Upper lobe of left lung (tissue), 6 donors: Measurements from ENCODE around the gene ZNF91. TPM values are rescaled to one million over a fixed set of nuclear protein-coding genes. Genes with fewer than 3 reads are reported as not detected.
"Not testable (repeated sequence)": the region's sequence is repeated elsewhere in the genome, so short reads cannot be mapped to it uniquely, and the experiment has no call there.

Experiments
- ATAC-seq, 2 donors: fragments of 200-7000 bp; cut with Tn5 transposase; one replicate each; pipeline ENCODE4 v1.9.1; 2022; ENCODE audit warnings: mild to moderate bottlenecking in 2 of 2, moderate library complexity in 2 of 2; ENCODE audit not compliant: low FRiP score in 2 of 2
- DNase-seq, 2 donors: peaks; one replicate each; pipeline ENCODE4 v3.0.0-alpha.2; 2019 to 2020
- H3K27ac ChIP-seq, 4 donors: fragments of 200-600 bp; sonication (generic); one replicate each; pipeline ENCODE4 v1.5.1; 2016 to 2019
- H3K27me3 ChIP-seq, 4 donors: fragments of 200-600 bp; sonication (generic); one replicate each; pipeline ENCODE4 v1.5.1; 2017 to 2019
- H3K36me3 ChIP-seq, 4 donors: fragments of 200-600 bp; sonication (generic); one replicate each; pipeline ENCODE4 v1.5.1; 2016 to 2019
- H3K4me1 ChIP-seq, 4 donors: fragments of 200-600 bp; sonication (generic); one replicate each; pipeline ENCODE4 v1.5.1; 2018 to 2019
- H3K4me3 ChIP-seq, 4 donors: fragments of 200-600 bp; sonication (generic); one replicate each; pipeline ENCODE4 v1.5.1; 2017 to 2019; ENCODE audit warnings: mild to moderate bottlenecking in 2 of 4, moderate library complexity in 1 of 4
- H3K9me3 ChIP-seq, 4 donors: fragments of 200-600 bp; sonication (generic); one replicate each; pipeline ENCODE4 v1.5.1; 2018 to 2019
- EP300 ChIP-seq, 4 donors: sonication (generic); formaldehyde crosslinking; IDR thresholded peaks; one replicate each; pipeline ENCODE4 v1.5.1; 2017; ENCODE audit warnings: antibody characterized with exemption in 4 of 4, control low read depth in 2 of 4
- POLR2A ChIP-seq, 4 donors: fragments of 450-650 bp; IDR thresholded peaks; one replicate each; pipeline ENCODE4 v1.5.1; 2016 to 2017; ENCODE audit warnings: antibody characterized with exemption in 4 of 4, mild to moderate bottlenecking in 2 of 4
- POLR2AphosphoS5 ChIP-seq, 2 donors: sonication (generic); formaldehyde crosslinking; IDR thresholded peaks; one replicate each; pipeline ENCODE4 v1.5.1; 2017; ENCODE audit warnings: antibody characterized with exemption in 2 of 2
- WGBS, 2 donors: methylation state at CpG; one replicate each; pipeline ENCODE4 v1.1.5; 2017 to 2018; 5-methylcytosine and 5-hydroxymethylcytosine counted together
- total RNA-seq, 6 donors: library from RNA; depleted of rRNA in 4 of 6; stranded (reverse); fragments of >200 nt in 4 of 6; gene quantifications; one replicate each; pipeline versions ENCODE4 v1.1.0 to v1.2.1, GENCODE V29; 2016 to 2021
- TF ChIP-seq, protein P1 (sequence below), 6 experiments: fragments of 450-650 bp in 4 of 6; fragments of 200-600 bp in 2 of 6; sonication (generic) in 2 of 6; IDR thresholded peaks; one replicate each; pipeline ENCODE4 v1.5.1; 2016 to 2019; ENCODE audit warnings: antibody characterized with exemption in 6 of 6
- donor health status: DM: no; HTN: no; CAD: no; lungs with moderate emphysema.
- donor health status: DM: no; HTN: yes; CAD: no; lungs with severe emphysema.

The ZNF91 gene
- total RNA-seq, 6 donors from 2014 or later: 37.2 to 134 (median 53.9) TPM

DNA sequence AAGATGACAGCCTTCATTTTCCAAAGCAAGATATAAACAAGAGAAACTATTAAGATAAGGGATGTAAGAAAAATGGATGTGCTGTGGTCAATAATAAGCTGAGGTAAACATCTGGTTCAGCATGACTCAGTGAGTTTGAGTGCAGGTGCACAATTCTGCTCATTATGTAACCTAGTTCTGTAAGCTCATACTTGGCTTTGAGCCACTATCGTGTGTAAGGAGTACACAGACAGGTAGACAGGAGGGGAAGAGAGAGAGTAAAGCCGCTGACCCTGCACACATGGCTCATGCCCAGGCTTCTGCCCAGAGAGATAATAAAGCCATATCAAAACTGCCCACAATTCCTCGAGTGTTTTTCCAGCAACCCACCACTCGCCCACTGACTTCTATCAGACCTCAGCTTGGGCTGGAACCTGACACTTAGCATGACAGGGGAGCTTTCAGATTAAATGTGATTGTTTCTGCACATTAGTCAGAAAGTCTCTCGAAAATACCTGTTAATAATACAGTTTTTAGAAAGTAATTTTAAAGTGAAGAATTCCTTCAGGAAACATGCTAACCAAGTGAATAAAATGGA lies 51.7 kb downstream of the ZNF91 start:
- no peaks in the 10 kb centered on the region for H3K27me3 ChIP-seq
- ATAC-seq: no peak
- DNase-seq: no peak
- TF ChIP-seq POLR2AphosphoS5 (IDR thresholded peaks at IDR 0.05) (no peak), POLR2A (IDR thresholded peaks at IDR 0.05) (no peak), EP300 (IDR thresholded peaks at IDR 0.05) (no peak)
- TF ChIP-seq, protein P1, sequence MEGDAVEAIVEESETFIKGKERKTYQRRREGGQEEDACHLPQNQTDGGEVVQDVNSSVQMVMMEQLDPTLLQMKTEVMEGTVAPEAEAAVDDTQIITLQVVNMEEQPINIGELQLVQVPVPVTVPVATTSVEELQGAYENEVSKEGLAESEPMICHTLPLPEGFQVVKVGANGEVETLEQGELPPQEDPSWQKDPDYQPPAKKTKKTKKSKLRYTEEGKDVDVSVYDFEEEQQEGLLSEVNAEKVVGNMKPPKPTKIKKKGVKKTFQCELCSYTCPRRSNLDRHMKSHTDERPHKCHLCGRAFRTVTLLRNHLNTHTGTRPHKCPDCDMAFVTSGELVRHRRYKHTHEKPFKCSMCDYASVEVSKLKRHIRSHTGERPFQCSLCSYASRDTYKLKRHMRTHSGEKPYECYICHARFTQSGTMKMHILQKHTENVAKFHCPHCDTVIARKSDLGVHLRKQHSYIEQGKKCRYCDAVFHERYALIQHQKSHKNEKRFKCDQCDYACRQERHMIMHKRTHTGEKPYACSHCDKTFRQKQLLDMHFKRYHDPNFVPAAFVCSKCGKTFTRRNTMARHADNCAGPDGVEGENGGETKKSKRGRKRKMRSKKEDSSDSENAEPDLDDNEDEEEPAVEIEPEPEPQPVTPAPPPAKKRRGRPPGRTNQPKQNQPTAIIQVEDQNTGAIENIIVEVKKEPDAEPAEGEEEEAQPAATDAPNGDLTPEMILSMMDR (IDR thresholded peaks at IDR 0.05): no peak
- 93 to 95% methylated on average over 5 of the region's 5 CpGs for WGBS, 2 donors
- H3K27ac ChIP-seq: no peak overlapping the region
- no peaks in the 10 kb centered on the region for H3K4me1 ChIP-seq
- H3K36me3 ChIP-seq: peaks cover 0 to 39% (median 20%) of the 10 kb centered on the region in 4 donors
- H3K4me3 ChIP-seq: no peak overlapping the region
- peaks cover 62 to 97% (median 83%) of the 10 kb centered on the region in 4 donors for H3K9me3 ChIP-seq

DNA sequence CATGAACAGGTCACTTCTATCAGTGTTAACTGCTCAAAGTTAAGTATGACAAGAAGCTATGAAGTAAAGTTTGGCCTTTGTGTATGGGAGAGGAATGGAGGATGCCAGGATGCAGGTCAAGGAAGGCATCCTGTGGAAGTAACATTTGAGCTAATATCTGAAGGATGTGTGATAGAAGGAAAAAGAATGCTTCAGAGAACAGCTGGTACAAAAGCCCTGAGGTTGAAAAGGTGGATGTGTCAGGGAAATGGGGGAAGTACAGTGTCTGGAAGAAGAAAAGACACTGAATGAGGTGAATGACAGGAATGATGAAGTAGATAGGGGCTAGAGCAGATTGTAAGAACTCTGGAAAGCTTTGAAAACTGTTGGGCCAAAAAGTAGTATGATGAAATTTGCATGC lies 67.1 kb downstream of the ZNF91 start:
- H3K9me3 ChIP-seq: peaks cover 9 to 53% (median 33%) of the 10 kb centered on the region in 4 donors
- H3K27ac ChIP-seq: no peak overlapping the region
- peaks cover 0 to 8% (median 2%) of the 10 kb centered on the region in 4 donors for H3K36me3 ChIP-seq
- TF ChIP-seq, protein P1 (IDR thresholded peaks at IDR 0.05): no peak
- TF ChIP-seq EP300 (IDR thresholded peaks at IDR 0.05) (no peak), POLR2AphosphoS5 (IDR thresholded peaks at IDR 0.05) (no peak), POLR2A (IDR thresholded peaks at IDR 0.05) (no peak)
- H3K27me3 ChIP-seq: no peaks in the 10 kb centered on the region
- DNase-seq: no peak
- no peak overlapping the region for H3K4me3 ChIP-seq
- H3K4me1 ChIP-seq: no peaks in the 10 kb centered on the region
- ATAC-seq: no peak

DNA sequence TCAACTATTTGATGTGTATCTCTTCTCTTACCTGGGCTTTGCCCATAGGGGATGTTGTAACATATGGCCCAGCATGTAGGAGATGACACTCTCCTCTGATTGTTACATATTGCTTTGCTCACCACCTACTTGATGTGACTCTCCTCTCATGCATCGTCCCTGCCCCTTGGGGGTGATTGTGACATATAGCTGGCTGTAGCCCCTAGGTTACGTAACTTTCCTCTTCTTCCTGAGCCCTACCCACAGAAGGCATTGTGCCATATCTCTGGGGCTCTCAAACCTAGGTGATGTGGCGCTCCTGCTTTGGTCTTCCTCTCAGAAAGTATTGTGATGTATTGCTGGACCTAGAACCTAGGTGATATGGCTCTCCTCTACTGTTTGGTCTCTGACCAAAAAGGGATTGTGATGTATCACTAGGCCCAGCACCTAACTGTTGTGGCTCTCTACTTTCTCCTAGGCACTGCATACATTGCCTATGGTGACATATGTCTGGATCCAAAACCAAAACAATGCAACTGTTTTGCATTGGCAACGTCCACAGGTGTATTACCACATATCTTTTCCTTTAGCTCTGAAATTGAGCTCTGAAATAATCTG lies 73.2 kb downstream of the ZNF91 start:
- DNase-seq (no peak), ATAC-seq (no peak)
- no peak overlapping the region for H3K4me3 ChIP-seq
- no peaks in the 10 kb centered on the region for H3K4me1 ChIP-seq
- no peak overlapping the region for H3K27ac ChIP-seq
- H3K9me3 ChIP-seq: peaks cover 0 to 13% (median 5%) of the 10 kb centered on the region in 4 donors
- H3K27me3 ChIP-seq: no peaks in the 10 kb centered on the region
- 71 to 72% methylated on average over 4 of the region's 4 CpGs for WGBS, 2 donors
- TF ChIP-seq POLR2A (IDR thresholded peaks at IDR 0.05): no peak
- no peak for TF ChIP-seq POLR2AphosphoS5 (IDR thresholded peaks at IDR 0.05)
- TF ChIP-seq, protein P1 (IDR thresholded peaks at IDR 0.05): no peak
- no peak for TF ChIP-seq EP300 (IDR thresholded peaks at IDR 0.05)
- H3K36me3 ChIP-seq: no peaks in the 10 kb centered on the region

DNA sequence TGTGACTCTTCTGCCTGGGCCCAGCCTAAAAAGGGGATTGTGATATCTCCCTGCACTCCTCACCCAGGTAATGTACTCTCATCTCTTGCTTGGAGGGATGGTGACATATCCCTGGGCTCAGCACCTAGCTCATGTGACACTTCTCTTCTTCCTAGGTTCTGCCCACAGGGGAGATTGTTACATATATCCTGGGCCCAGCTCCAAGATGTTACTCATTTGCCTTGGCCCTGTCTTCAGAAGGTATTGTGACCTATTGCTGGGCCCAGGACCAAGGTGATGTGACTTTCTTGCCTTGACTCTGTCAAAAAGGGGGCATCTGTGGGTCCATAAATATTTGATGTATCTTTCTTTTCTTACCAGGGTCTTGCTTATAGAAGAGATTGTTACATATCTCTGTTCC lies 73.9 kb downstream of the ZNF91 start:
- ATAC-seq, H3K27me3 ChIP-seq, H3K4me3 ChIP-seq, H3K4me1 ChIP-seq, DNase-seq, H3K36me3 ChIP-seq, H3K27ac ChIP-seq: not testable (repeated sequence)
- H3K9me3 ChIP-seq: peaks cover 0 to 18% (median 3%) of the 10 kb centered on the region in 4 donors

DNA sequence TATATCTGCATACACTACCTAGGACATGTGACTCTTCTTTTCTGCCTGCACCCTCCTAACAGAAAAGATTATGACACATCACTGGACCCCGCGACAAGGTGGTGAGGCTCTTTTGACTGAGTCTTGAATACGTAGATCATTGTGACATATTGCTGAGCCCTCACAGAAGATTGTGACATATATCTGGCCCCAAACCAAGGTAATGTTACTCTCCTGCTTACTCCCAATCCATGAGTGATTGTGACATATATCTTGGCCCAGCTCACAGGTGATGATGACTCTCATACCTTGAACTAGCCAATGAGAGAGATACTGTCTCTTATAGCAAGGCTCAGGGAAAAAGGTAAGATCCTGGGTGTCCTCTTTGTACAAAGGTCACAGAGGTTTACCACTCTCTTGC lies 75.7 kb downstream of the ZNF91 start:
- not testable (repeated sequence) for H3K36me3 ChIP-seq, DNase-seq, H3K27me3 ChIP-seq, H3K4me3 ChIP-seq, ATAC-seq, H3K27ac ChIP-seq, H3K4me1 ChIP-seq
- WGBS, 2 donors: 85 to 95% methylated on average over 3 of the region's 3 CpGs
- H3K9me3 ChIP-seq: peaks cover 0 to 11% (median 3%) of the 10 kb centered on the region in 4 donors

DNA sequence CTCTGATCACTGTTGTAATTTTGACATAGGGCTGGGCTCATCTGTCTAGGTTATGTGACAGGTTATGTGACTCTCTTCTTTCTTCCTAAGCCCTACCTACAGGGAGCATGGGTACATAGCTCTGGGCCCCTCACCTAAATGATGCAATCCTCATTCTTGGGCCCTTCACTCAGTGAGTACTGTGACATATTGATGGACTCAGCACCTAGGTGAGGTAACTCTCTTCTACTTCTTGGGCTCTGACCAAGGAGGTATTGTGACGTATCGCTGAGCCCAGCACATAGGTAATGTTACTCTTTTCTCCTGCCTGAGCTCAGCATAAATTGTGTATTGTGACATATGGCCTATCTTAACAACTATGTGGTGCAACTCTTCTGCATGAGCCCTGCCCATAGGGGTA lies 76.3 kb downstream of the ZNF91 start:
- H3K36me3 ChIP-seq, H3K4me3 ChIP-seq, H3K27ac ChIP-seq, H3K4me1 ChIP-seq, H3K27me3 ChIP-seq, ATAC-seq, DNase-seq: not testable (repeated sequence)
- peaks cover 0 to 10% (median 3%) of the 10 kb centered on the region in 4 donors for H3K9me3 ChIP-seq
- WGBS, 2 donors: 100% methylated on average over 2 of the region's 2 CpGs
